Loucy (cell line): ENCODE results near the gene TP53AIP1.

Experiments
- EZH2phosphoT487 ChIP-seq: fragments of 200-600 bp; IDR thresholded peaks from 2 replicates; pipeline ENCODE4 v1.6.1; 2018; ENCODE audit warnings: antibody characterized with exemption, mild to moderate bottlenecking, moderate library complexity, borderline replicate concordance
- TF ChIP-seq, protein P1 (sequence below): fragments of 200-600 bp; sonication (generic); conservative IDR thresholded peaks from 2 replicates; pipeline ENCODE4 v1.5.1; 2014; ENCODE audit warnings: mild to moderate bottlenecking, antibody characterized with exemption, low read length

DNA sequence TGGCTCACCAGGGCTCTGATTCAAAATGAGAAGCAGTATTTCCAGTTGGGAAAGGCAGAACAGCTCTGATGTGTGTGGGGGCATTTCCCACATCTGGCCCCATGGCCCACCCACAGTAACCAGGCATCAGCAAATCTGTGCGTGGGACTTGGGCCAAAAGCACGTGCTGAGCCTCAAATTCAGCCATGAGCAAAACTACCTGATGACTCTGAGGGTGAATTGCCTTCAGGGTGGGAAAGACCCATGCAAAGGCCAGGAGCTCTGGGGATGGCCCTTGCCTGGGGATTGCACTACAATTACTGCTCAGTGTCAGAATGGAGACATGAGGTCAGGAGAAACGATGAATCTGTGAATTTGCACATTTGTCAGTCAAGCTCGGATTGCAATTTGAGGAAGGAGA is 20.9 kb downstream of the TP53AIP1 start:
- TF ChIP-seq, protein P1, sequence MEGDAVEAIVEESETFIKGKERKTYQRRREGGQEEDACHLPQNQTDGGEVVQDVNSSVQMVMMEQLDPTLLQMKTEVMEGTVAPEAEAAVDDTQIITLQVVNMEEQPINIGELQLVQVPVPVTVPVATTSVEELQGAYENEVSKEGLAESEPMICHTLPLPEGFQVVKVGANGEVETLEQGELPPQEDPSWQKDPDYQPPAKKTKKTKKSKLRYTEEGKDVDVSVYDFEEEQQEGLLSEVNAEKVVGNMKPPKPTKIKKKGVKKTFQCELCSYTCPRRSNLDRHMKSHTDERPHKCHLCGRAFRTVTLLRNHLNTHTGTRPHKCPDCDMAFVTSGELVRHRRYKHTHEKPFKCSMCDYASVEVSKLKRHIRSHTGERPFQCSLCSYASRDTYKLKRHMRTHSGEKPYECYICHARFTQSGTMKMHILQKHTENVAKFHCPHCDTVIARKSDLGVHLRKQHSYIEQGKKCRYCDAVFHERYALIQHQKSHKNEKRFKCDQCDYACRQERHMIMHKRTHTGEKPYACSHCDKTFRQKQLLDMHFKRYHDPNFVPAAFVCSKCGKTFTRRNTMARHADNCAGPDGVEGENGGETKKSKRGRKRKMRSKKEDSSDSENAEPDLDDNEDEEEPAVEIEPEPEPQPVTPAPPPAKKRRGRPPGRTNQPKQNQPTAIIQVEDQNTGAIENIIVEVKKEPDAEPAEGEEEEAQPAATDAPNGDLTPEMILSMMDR: no peak
- TF ChIP-seq EZH2phosphoT487: no peak
